HCT116 (cell line): Measurements from ENCODE around the gene TIAM1. TPM values are rescaled to one million over a fixed set of nuclear protein-coding genes. Genes with fewer than 3 reads are reported as not detected.

Experiments used
- ATAC-seq: fragments of 200-7000 bp; cut with Tn5 transposase; 2 replicates; pipeline ENCODE4 v1.9.1; 2020; ENCODE audit warnings: mild to moderate bottlenecking, moderate library complexity
- BruUV-seq: library from RNA; stranded (reverse); fragments of 400-500 nt; replicated peaks from 2 replicates; lab custom pipeline; 2021; lab: Mats Ljungman, UMichigan
- CTCF ChIA-PET: fragments of 300-600 bp; sonication (Branson Sonifier 250); formaldehyde crosslinking; loops from one replicate; lab custom pipeline; 2021; ENCODE audit warnings: antibody characterized with exemption; lab: Charles Lee
- POLR2A ChIA-PET: fragments of 300-600, 350-600 bp; sonication (Branson Sonifier 250); formaldehyde crosslinking; loops from one replicate; lab custom pipeline; 2021; ENCODE audit warnings: antibody characterized with exemption; lab: Charles Lee
- RAD21 ChIA-PET, 2 experiments: fragments of 300-600 bp; sonication (Branson Sonifier 250); formaldehyde crosslinking; loops; one replicate each; lab custom pipeline; 2023; ENCODE audit warnings: low total read pairs in 2 of 2; ENCODE audit not compliant: uncharacterized antibody in 2 of 2, unreplicated experiment in 2 of 2, low non-redundant PET in 1 of 2; lab: Charles Lee
- DNase-seq: peaks from one replicate; pipeline ENCODE4 v3.0.0-alpha.2; 2010; ENCODE audit warnings: low read depth, low spot score
- H2AFZ ChIP-seq: fragments of 200-600 bp; shearing (Covaris generic), sonication (generic); 2 replicates; pipeline ENCODE4 v1.6.1; 2017; ENCODE audit warnings: low read depth, mixed run types, mixed read lengths, antibody characterized with exemption, low read length; ENCODE audit not compliant: poor library complexity, severe bottlenecking
- H3K27ac ChIP-seq: 2 replicates; pipeline ENCODE4 v1.5.1; 2012; ENCODE audit warnings: low read depth, low read length
- H3K27me3 ChIP-seq: fragments of 200-600 bp; sonication (generic); 2 replicates; pipeline ENCODE4 v1.6.1; 2016; ENCODE audit warnings: mixed run types, low read length, mixed read lengths; ENCODE audit not compliant: insufficient read depth
- H3K36me3 ChIP-seq, 2 experiments: fragments of 200-500 bp in 1 of 2; fragments of 200-600 bp in 1 of 2; sonication (Bioruptor generic) in 1 of 2; sonication (generic) in 1 of 2; 2 replicates each; pipeline versions ENCODE4 v1.5.1 to v1.6.1; 2014 to 2016; ENCODE audit warnings: low read length in 2 of 2, inconsistent platforms in 1 of 2, mixed read lengths in 1 of 2, mixed run types in 1 of 2; ENCODE audit not compliant: insufficient read depth in 2 of 2, control insufficient read depth in 1 of 2
- H3K4me1 ChIP-seq, 2 experiments: fragments of 200-600 bp in 1 of 2; sonication (generic) in 1 of 2; 2 replicates each; pipeline versions ENCODE4 v1.5.1 to v1.6.1; 2012 to 2017; ENCODE audit warnings: low read length in 2 of 2, inconsistent platforms in 1 of 2, mild to moderate bottlenecking in 1 of 2, mixed read lengths in 1 of 2, mixed run types in 1 of 2, moderate library complexity in 1 of 2; ENCODE audit not compliant: insufficient read depth in 2 of 2, control insufficient read depth in 1 of 2
- H3K4me2 ChIP-seq: fragments of 200-600 bp; sonication (generic); 2 replicates; pipeline ENCODE4 v1.6.1; 2017; ENCODE audit warnings: mixed run types, low read length, mixed read lengths
- H3K4me3 ChIP-seq, 2 experiments: fragments of 200-600 bp in 1 of 2; sonication (generic) in 1 of 2; replicated peaks in 1 of 2; 2 replicates each; pipeline ENCODE4 v1.5.1; 2011 to 2016; ENCODE audit warnings: low read length in 2 of 2, control low read depth in 1 of 2, low read depth in 1 of 2, mild to moderate bottlenecking in 1 of 2, mixed read lengths in 1 of 2, mixed run types in 1 of 2
- H3K79me2 ChIP-seq: fragments of 200-600 bp; sonication (generic); 2 replicates; pipeline ENCODE4 v1.6.1; 2017; ENCODE audit warnings: mild to moderate bottlenecking, mixed run types, low read length, moderate library complexity, mixed read lengths; ENCODE audit not compliant: insufficient read depth
- H3K9ac ChIP-seq: fragments of 200-600 bp; sonication (generic); 2 replicates; pipeline ENCODE4 v1.6.1; 2016; ENCODE audit warnings: low read length, mixed read lengths
- H3K9me2 ChIP-seq: fragments of 200-600 bp; sonication (generic), shearing (Covaris generic); 2 replicates; pipeline ENCODE4 v1.6.1; 2017; ENCODE audit warnings: mixed run types, mild to moderate bottlenecking, moderate library complexity; ENCODE audit not compliant: insufficient read depth
- H3K9me3 ChIP-seq, 2 experiments: fragments of 200-500 bp in 1 of 2; fragments of 200-600 bp in 1 of 2; sonication (Bioruptor generic) in 1 of 2; sonication (generic) in 1 of 2; 2 replicates each; pipeline ENCODE4 v1.6.1; 2014 to 2017; ENCODE audit warnings: low read length in 2 of 2, mixed read lengths in 2 of 2, inconsistent platforms in 1 of 2, low read depth in 1 of 2, mild to moderate bottlenecking in 1 of 2, mixed run types in 1 of 2, moderate library complexity in 1 of 2; ENCODE audit not compliant: control insufficient read depth in 1 of 2, insufficient read depth in 1 of 2
- H4K20me1 ChIP-seq: fragments of 200-600 bp; sonication (generic), shearing (Covaris generic); 2 replicates; pipeline ENCODE4 v1.6.1; 2017; ENCODE audit warnings: mixed run types, mild to moderate bottlenecking, moderate library complexity; ENCODE audit not compliant: insufficient read depth
- ATF3 ChIP-seq: IDR thresholded peaks from 2 replicates; pipeline ENCODE4 v1.6.1; 2012
- CBX3 ChIP-seq: IDR thresholded peaks from 2 replicates; pipeline ENCODE4 v1.6.1; 2012; ENCODE audit warnings: low read depth
- EGR1 ChIP-seq: IDR thresholded peaks from 2 replicates; pipeline ENCODE4 v1.6.1; 2012; ENCODE audit warnings: low read depth
- ELF1 ChIP-seq: IDR thresholded peaks from 2 replicates; pipeline ENCODE4 v1.6.1; 2012; ENCODE audit warnings: low read depth, borderline replicate concordance
- JUND ChIP-seq: IDR thresholded peaks from 2 replicates; pipeline ENCODE4 v1.6.1; 2012
- MAX ChIP-seq: IDR thresholded peaks from 2 replicates; pipeline ENCODE4 v1.6.1; 2012
- SP1 ChIP-seq: IDR thresholded peaks from 2 replicates; pipeline ENCODE4 v1.6.1; 2012; ENCODE audit warnings: low read depth
- TCF7L2 ChIP-seq: IDR thresholded peaks from 2 replicates; pipeline ENCODE4 v1.7.0; 2011; ENCODE audit warnings: borderline replicate concordance, inconsistent platforms; ENCODE audit not compliant: insufficient read depth, insufficient read length; ENCODE audit errors: extremely low read depth
- YY1 ChIP-seq: IDR thresholded peaks from 2 replicates; pipeline ENCODE4 v1.6.1; 2011; ENCODE audit warnings: low read length, low read depth, moderate library complexity, mild to moderate bottlenecking; ENCODE audit not compliant: insufficient replicate concordance; ENCODE audit errors: extremely low read depth
- ZFX ChIP-seq: fragments of 450-650 bp; IDR thresholded peaks from 2 replicates; pipeline ENCODE4 v1.6.1; 2017
- ZNF274 ChIP-seq: fragments of 200-500 bp; sonication (Bioruptor generic); IDR thresholded peaks from 2 replicates; pipeline ENCODE4 v1.6.1; 2014; ENCODE audit warnings: mild to moderate bottlenecking, low read depth, low read length, inconsistent platforms
- intact Hi-C: fragments of 100-400 bp; cut with micrococcal nuclease; formaldehyde crosslinking; loops from 2 replicates; pipeline ENCODE4 v1.10.0; 2022
- total RNA-seq: library from RNA; stranded (reverse); gene quantifications from one replicate; pipeline ENCODE4 v1.2.1, GENCODE V29; 2021; ENCODE audit not compliant: unreplicated experiment
- TF ChIP-seq, protein P1 (sequence below), 3 experiments: fragments of 200-600 bp in 1 of 3; sonication (generic) in 1 of 3; IDR thresholded peaks in 2 of 3; conservative IDR thresholded peaks in 1 of 3; 2 replicates each; pipeline ENCODE4 v1.5.1; 2012 to 2017; ENCODE audit warnings: low read depth in 2 of 3, low read length in 2 of 3, antibody characterized with exemption in 1 of 3, borderline replicate concordance in 1 of 3, control low read depth in 1 of 3, mild to moderate bottlenecking in 1 of 3, mixed read lengths in 1 of 3, mixed run types in 1 of 3, moderate library complexity in 1 of 3; ENCODE audit not compliant: insufficient read depth in 1 of 3

The TIAM1 gene
- total RNA-seq, 1 experiment from 2014 or later = 47.8 TPM

DNA sequence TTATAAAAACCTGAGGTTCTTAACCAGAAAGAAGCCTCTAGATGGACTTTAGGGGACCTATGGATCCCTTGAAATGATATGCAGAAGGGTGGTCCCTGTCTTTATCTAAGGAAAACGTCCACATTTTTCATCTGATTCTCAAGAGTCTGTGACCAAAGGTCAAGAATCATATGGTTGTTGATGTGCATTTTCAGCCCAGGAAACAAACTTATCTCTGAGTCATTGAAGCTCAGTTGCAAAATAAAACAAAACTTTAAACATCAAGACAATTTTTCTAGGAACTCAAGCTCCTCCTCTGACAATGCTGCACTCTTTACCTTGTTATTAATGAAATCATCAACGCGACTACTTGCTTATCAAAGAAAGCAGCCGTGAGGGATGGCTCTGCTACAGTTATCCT lies 83.3 kb downstream of the TIAM1 start (continued):
- TF ChIP-seq, protein P1, sequence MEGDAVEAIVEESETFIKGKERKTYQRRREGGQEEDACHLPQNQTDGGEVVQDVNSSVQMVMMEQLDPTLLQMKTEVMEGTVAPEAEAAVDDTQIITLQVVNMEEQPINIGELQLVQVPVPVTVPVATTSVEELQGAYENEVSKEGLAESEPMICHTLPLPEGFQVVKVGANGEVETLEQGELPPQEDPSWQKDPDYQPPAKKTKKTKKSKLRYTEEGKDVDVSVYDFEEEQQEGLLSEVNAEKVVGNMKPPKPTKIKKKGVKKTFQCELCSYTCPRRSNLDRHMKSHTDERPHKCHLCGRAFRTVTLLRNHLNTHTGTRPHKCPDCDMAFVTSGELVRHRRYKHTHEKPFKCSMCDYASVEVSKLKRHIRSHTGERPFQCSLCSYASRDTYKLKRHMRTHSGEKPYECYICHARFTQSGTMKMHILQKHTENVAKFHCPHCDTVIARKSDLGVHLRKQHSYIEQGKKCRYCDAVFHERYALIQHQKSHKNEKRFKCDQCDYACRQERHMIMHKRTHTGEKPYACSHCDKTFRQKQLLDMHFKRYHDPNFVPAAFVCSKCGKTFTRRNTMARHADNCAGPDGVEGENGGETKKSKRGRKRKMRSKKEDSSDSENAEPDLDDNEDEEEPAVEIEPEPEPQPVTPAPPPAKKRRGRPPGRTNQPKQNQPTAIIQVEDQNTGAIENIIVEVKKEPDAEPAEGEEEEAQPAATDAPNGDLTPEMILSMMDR (IDR thresholded peaks at IDR 0.05 in 2 of 3, conservative IDR thresholded peaks at IDR 0.05 in 1 of 3; ENCODE audit: borderline replicate concordance in 1 of 3, insufficient read depth in 1 of 3, low read depth in 2 of 3, low read length in 2 of 3) = no peak
- no peak for TF ChIP-seq ATF3
- TF ChIP-seq SP1 = no peak
- TF ChIP-seq ZFX = no peak
- no peak for TF ChIP-seq YY1
- TF ChIP-seq CBX3 = no peak
- TF ChIP-seq EGR1 = no peak
- TF ChIP-seq ZNF274 = no peak

DNA sequence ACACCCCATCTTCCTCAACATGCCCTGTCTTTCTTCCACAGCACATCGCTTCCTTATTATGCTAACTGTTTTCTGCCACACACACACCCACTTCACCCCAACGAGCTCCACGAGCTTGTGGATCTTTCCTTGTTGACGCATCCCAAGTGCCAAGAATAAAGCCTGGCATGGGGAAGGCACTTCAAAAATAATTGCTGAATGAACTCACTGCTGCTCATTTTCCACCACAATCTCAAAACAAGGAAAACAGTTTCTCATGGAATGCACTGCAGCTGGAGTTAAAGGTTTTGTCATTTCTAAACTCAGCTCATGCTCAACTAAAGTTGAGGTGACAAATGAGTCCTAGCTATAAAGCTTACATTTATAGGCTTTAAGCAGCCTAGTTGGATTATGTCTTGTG lies 86.0 kb downstream of the TIAM1 start:
- ChIA-PET CTCF (no interaction called here), RAD21 (no interaction called here), POLR2A (no interaction called here)
- no peaks in the 10 kb centered on the region for H3K27me3 ChIP-seq
- H3K9ac ChIP-seq = no peak overlapping the region
- ATAC-seq (no peak), DNase-seq (no peak)
- H3K9me3 ChIP-seq = no peaks in the 10 kb centered on the region
- no peaks in the 10 kb centered on the region for H3K36me3 ChIP-seq
- H3K9me2 ChIP-seq = no peaks in the 10 kb centered on the region
- no peaks in the 10 kb centered on the region; a peak in 1 of 4 replicates for H3K4me1 ChIP-seq
- H3K4me2 ChIP-seq = no peak overlapping the region
- no peak overlapping the region for H3K4me3 ChIP-seq
- H2AFZ ChIP-seq = no peak overlapping the region
- no peak overlapping the region for H3K27ac ChIP-seq
- H4K20me1 ChIP-seq = no peaks in the 10 kb centered on the region
- no peak for TF ChIP-seq MAX
- TF ChIP-seq TCF7L2 = no peak
- TF ChIP-seq, protein P1 (IDR thresholded peaks at IDR 0.05 in 2 of 3, conservative IDR thresholded peaks at IDR 0.05 in 1 of 3; ENCODE audit: borderline replicate concordance in 1 of 3, insufficient read depth in 1 of 3, low read depth in 2 of 3, low read length in 2 of 3) = no peak
- no peak for TF ChIP-seq ELF1
- no peak for TF ChIP-seq JUND
- TF ChIP-seq ZNF274 = no peak
- TF ChIP-seq ZFX = no peak
- TF ChIP-seq YY1 = no peak
- TF ChIP-seq, all 23 proteins: peak for 0
- peaks cover 4% of the 10 kb centered on the region; the same call in 1 of the 2 replicates for H3K79me2 ChIP-seq
- BruUV-seq = no TSS peak
- intact Hi-C loops = no loop called here
